Ascending aorta (tissue), 2 donors: ENCODE data around the gene WRAP53. TPM values are rescaled to one million over a fixed set of nuclear protein-coding genes. Genes with fewer than 3 reads are reported as not detected.

ENCODE experiments used
- DNase-seq, 2 donors: peaks; one replicate each; pipeline ENCODE4 v3.0.0-alpha.2; 2019; ENCODE audit warnings: low spot score in 2 of 2
- H3K27ac ChIP-seq, 2 donors: fragments of 200-600 bp; sonication (generic); one replicate each; pipeline ENCODE4 v1.5.1; 2016 to 2017; ENCODE audit warnings: mild to moderate bottlenecking in 1 of 2
- H3K27me3 ChIP-seq: fragments of 200-600 bp; sonication (generic); one replicate; pipeline ENCODE4 v1.5.1; 2017
- H3K36me3 ChIP-seq, 2 donors: fragments of 200-600 bp; sonication (generic); one replicate each; pipeline ENCODE4 v1.5.1; 2016
- H3K4me1 ChIP-seq, 2 donors: fragments of 200-600 bp; sonication (generic); one replicate each; pipeline ENCODE4 v1.5.1; 2016 to 2017; ENCODE audit warnings: mild to moderate bottlenecking in 1 of 2
- H3K4me3 ChIP-seq, 2 donors: fragments of 200-600 bp; sonication (generic); one replicate each; pipeline ENCODE4 v1.5.1; 2016 to 2017; ENCODE audit warnings: mild to moderate bottlenecking in 1 of 2
- H3K9me3 ChIP-seq, 2 donors: fragments of 200-600 bp; sonication (generic); one replicate each; pipeline ENCODE4 v1.5.1; 2016
- intact Hi-C: fragments of 100-400 bp; cut with DNase I; formaldehyde crosslinking; loops from one replicate; pipeline ENCODE4 v1.15.1; 2023
- total RNA-seq: library from RNA; depleted of rRNA; stranded (reverse); fragments of >200 nt; gene quantifications from one replicate; pipeline ENCODE4 v1.1.0, GENCODE V29; 2016
- TF ChIP-seq, protein P1 (sequence below), 3 experiments: fragments of 200-600 bp in 2 of 3; fragments of 450-650 bp in 1 of 3; sonication (generic) in 2 of 3; IDR thresholded peaks; one replicate each; pipeline ENCODE4 v1.5.1; 2016 to 2019; ENCODE audit warnings: antibody characterized with exemption in 3 of 3, mild to moderate bottlenecking in 1 of 3, moderate library complexity in 1 of 3

WRAP53 gene
- total RNA-seq, 1 donor from 2014 or later: 1.5 TPM

DNA sequence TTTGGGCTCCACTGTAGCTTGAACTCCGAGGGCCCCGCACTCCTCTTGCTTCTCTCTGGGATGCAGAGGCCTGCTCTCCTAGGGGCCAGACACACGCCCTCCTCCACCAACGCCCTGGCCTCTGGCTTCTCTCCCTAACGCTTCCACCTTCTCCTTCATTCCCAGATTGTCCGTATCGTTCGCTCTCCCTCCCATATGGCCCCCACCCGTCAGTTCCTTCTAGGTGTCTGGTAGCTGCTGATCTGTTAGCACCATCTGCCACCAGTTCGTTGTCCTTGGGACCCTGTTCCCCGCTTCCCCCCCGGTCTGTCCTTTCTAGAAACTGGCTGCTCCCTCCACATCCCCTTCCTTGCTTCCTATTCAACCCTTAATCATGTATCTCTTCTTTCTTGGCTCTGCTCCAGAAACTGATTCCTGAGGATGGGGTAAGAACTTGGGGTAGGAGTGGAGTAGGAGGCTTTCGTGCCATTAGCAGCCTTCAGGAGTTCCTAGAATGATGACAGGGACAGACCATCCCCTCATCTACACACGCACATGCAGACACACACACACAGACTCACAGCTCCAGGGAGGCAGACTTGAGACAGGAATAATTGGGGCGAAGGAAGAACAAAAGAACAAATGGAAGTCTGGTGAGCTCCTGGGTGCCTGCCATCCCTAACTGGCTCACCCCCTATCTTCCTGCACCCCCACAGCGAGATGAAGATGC lies 33.3 kb upstream of the WRAP53 start:
- TF ChIP-seq, protein P1, sequence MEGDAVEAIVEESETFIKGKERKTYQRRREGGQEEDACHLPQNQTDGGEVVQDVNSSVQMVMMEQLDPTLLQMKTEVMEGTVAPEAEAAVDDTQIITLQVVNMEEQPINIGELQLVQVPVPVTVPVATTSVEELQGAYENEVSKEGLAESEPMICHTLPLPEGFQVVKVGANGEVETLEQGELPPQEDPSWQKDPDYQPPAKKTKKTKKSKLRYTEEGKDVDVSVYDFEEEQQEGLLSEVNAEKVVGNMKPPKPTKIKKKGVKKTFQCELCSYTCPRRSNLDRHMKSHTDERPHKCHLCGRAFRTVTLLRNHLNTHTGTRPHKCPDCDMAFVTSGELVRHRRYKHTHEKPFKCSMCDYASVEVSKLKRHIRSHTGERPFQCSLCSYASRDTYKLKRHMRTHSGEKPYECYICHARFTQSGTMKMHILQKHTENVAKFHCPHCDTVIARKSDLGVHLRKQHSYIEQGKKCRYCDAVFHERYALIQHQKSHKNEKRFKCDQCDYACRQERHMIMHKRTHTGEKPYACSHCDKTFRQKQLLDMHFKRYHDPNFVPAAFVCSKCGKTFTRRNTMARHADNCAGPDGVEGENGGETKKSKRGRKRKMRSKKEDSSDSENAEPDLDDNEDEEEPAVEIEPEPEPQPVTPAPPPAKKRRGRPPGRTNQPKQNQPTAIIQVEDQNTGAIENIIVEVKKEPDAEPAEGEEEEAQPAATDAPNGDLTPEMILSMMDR (IDR thresholded peaks at IDR 0.05): no peak
- Histone ChIP-seq H3K4me3 (no peak overlapping the region), H3K27me3 (peaks cover 14% of the 10 kb centered on the region), H3K36me3 (no peaks in the 10 kb centered on the region), H3K27ac (no peak overlapping the region), H3K9me3 (no peaks in the 10 kb centered on the region), H3K4me1 (peaks cover 13 to 22% of the 10 kb centered on the region in 2 donors)
- no peak for DNase-seq
- intact Hi-C loops: no loop called here

- intact Hi-C loops: no loop called here
- Histone ChIP-seq H3K4me3 (no peak overlapping the region), H3K27ac (no peak overlapping the region), H3K36me3 (no peaks in the 10 kb centered on the region), H3K4me1 (peaks cover 13 to 19% of the 10 kb centered on the region in 2 donors), H3K9me3 (no peaks in the 10 kb centered on the region), H3K27me3 (peaks cover 13% of the 10 kb centered on the region)
- DNase-seq: no peak
- TF ChIP-seq, protein P1 (IDR thresholded peaks at IDR 0.05): no peak
Observed at GRCh38 chr17:7655541-7655840, 32.8 kb upstream of the WRAP53 start.

DNA sequence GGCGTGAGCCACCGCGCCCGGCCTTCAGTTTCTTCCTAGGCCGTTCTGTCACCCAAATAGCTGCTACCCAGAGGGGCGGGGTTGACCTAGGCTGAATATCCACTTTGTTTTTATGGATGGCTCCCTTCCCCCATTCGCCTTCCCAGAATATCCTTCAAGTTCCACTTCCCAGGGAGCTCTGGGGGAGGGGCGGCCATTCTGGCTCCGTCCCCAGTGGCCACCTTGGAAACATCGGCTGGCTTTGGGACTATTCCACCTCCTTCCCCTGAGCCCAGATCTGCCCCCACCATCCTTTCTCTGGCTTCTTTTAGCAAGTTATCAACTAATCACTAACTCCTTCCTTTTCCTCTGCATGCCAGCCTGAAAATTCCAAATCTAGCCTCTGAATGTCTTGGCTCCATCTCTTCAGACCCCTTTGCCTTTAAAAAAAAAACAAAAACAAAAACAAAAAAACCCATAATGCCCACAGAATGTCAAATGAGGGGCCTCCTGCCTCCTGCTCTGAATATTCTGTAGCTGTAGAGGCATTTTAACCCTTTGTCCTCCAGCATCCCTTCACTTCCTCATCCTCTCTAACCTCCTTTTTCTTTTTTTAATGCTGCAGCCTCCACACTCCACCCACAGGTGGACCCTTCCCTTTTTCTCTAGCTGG lies 31.2 kb upstream of the WRAP53 start:
- intact Hi-C loops: no loop called here
- no peaks in the 10 kb centered on the region for H3K36me3 ChIP-seq
- no peaks in the 10 kb centered on the region for H3K9me3 ChIP-seq
- peaks cover 0 to 6% of the 10 kb centered on the region in 2 donors for H3K4me1 ChIP-seq
- H3K27ac ChIP-seq: no peak overlapping the region
- no peaks in the 10 kb centered on the region for H3K27me3 ChIP-seq
- DNase-seq: no peak
- no peak overlapping the region for H3K4me3 ChIP-seq
- TF ChIP-seq, protein P1 (IDR thresholded peaks at IDR 0.05): no peak

GRCh38 chr17:7667656-7668406 lies 20.4 kb upstream of the WRAP53 start:
- Histone ChIP-seq H3K4me1 (no peaks in the 10 kb centered on the region), H3K27ac (no peak overlapping the region), H3K36me3 (peaks cover 39 to 55% of the 10 kb centered on the region in 2 donors), H3K4me3 (no peak overlapping the region), H3K27me3 (no peaks in the 10 kb centered on the region), H3K9me3 (no peaks in the 10 kb centered on the region)
- intact Hi-C loops: no loop called here
- DNase-seq: no peak
- TF ChIP-seq, protein P1 (IDR thresholded peaks at IDR 0.05): no peak

- Histone ChIP-seq H3K4me1 (no peaks in the 10 kb centered on the region), H3K27me3 (no peaks in the 10 kb centered on the region), H3K27ac (no peak overlapping the region), H3K9me3 (no peaks in the 10 kb centered on the region), H3K4me3 (no peak overlapping the region), H3K36me3 (peaks cover 43 to 62% of the 10 kb centered on the region in 2 donors)
- TF ChIP-seq, protein P1 (IDR thresholded peaks at IDR 0.05): no peak
- DNase-seq: no peak
- intact Hi-C loops: no loop called here
Observed at GRCh38 chr17:7668482-7668881, 19.8 kb upstream of the WRAP53 start.
